ENCODE data around the gene ANKH. TPM values are rescaled to one million over a fixed set of nuclear protein-coding genes. Genes with fewer than 3 reads are reported as not detected.

ANKH gene
- total RNA-seq, 6 donors from 2014 or later, result 17.2 to 66.7 (median 24.5) TPM

DNA sequence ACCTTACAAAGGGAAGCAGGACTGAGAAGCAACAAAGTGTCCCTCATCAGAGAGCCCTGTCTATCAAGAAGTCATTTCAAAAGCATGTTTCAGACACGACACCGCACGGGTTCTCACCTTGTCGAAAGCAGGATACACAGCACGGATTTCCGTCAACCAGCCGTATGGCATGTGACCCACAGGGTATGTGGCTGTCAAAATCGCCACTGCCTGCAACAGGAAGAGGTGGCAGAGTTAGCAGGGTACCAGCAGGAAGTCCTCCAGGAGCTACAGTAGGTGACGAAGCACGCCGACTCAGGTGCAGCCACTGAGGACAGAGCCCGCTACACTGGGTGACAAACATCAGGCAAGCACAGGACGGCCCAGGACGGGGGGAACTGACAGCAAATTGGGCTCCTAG lies 125.8 kb downstream of the ANKH start:
- peak in 1 of 2 donors; percentile 27 for DNase-seq
- no peak overlapping the region for H3K27ac ChIP-seq
- H3K4me3 ChIP-seq, result no peak overlapping the region
- H3K9me3 ChIP-seq, result no peaks in the 10 kb centered on the region
- WGBS, 2 donors, result 92 to 97% methylated on average over 11 to 14 of the region's 14 CpGs
- H3K36me3 ChIP-seq, result peaks cover 2 to 40% (median 9%) of the 10 kb centered on the region in 4 donors
- no peaks in the 10 kb centered on the region for H3K4me1 ChIP-seq
- no peaks in the 10 kb centered on the region for H3K27me3 ChIP-seq
- no peak for ATAC-seq (ENCODE audit: low FRiP score in 2 of 2)
- TF ChIP-seq POLR2AphosphoS5 (IDR thresholded peaks at IDR 0.05), result no peak
- TF ChIP-seq POLR2A (IDR thresholded peaks at IDR 0.05), result no peak
- no peak for TF ChIP-seq CTCF (IDR thresholded peaks at IDR 0.05)
- TF ChIP-seq EP300 (IDR thresholded peaks at IDR 0.05), result no peak

DNA sequence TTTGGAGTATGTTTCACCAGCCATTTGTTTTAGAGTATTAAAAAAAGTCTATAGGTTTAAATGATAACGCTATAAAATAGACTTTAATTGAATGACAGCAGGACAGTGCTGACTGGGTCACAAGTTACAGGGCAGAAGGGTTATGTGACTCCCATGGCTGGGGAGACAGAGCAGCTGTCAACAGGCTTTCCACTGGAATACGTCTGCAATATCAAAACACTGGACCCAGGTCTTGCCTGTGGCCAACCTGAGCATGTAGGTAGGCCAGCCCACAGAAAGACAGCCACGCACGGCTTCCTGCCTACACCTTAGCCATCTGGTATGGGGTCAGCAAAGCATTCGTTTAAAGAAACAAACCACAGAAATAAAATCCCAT lies 126.4 kb downstream of the ANKH start:
- ATAC-seq (ENCODE audit: low FRiP score in 2 of 2) (no peak), DNase-seq (no peak)
- TF ChIP-seq CTCF (IDR thresholded peaks at IDR 0.05) (no peak), POLR2AphosphoS5 (IDR thresholded peaks at IDR 0.05) (no peak), POLR2A (IDR thresholded peaks at IDR 0.05) (no peak), EP300 (IDR thresholded peaks at IDR 0.05) (no peak)
- WGBS, 2 donors, result 88 to 93% methylated on average over 5 of the region's 5 CpGs
- Histone ChIP-seq H3K36me3 (peaks cover 2 to 40% (median 10%) of the 10 kb centered on the region in 4 donors), H3K4me3 (no peak overlapping the region), H3K27me3 (no peaks in the 10 kb centered on the region), H3K27ac (no peak overlapping the region), H3K9me3 (no peaks in the 10 kb centered on the region), H3K4me1 (no peaks in the 10 kb centered on the region)

GRCh38 chr5:14744296-14745187 lies 127.0 kb downstream of the ANKH start:
- WGBS, 2 donors, result 88 to 92% methylated on average over 13 to 14 of the region's 14 CpGs
- peak in 1 of 2 donors; percentile 49 for DNase-seq
- no peak for TF ChIP-seq EP300 (IDR thresholded peaks at IDR 0.05)
- TF ChIP-seq CTCF (IDR thresholded peaks at IDR 0.05), result no peak
- no peak for TF ChIP-seq POLR2AphosphoS5 (IDR thresholded peaks at IDR 0.05)
- TF ChIP-seq POLR2A (IDR thresholded peaks at IDR 0.05), result no peak
- Histone ChIP-seq H3K27ac (no peak overlapping the region), H3K27me3 (no peaks in the 10 kb centered on the region), H3K36me3 (peaks cover 2 to 38% (median 10%) of the 10 kb centered on the region in 4 donors), H3K4me3 (no peak overlapping the region), H3K9me3 (no peaks in the 10 kb centered on the region), H3K4me1 (no peaks in the 10 kb centered on the region)
- ATAC-seq (ENCODE audit: low FRiP score in 2 of 2), result no peak

DNA sequence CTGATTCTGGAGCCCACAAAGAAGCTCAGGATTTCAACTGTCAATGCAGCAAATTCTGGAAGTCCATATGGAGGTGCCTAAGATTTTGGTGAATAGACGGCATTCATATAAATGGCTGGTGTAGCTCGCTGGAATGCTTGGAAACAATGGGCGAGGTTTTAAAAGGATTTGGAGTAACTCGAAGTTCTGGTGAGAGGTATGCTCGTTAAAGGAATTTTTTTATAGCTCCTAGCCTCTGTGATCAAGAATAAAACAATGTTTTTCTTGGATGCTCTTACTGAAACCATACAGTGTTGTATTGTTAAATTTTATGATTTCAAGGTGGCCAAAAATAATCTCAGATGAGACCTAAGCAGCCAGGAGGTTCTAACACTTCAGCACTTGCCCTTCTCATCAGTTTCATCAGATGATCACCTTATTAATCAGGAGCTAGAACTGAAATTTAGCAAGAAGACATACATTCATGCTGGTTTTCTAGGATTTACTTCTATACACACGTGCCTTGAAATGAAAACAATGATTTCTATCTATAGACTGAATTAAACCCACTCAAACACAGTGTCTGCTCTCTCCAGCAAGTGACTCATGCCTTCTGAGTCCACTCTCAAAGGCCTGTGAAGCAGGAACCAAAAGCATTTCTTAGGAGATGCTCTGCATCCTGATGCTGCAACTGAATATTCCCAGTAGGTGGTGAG lies 127.8 kb downstream of the ANKH start:
- no peak overlapping the region for H3K27ac ChIP-seq
- WGBS, 2 donors, result 88 to 91% methylated on average over 6 of the region's 6 CpGs
- H3K4me3 ChIP-seq, result no peak overlapping the region
- H3K36me3 ChIP-seq, result peaks cover 2 to 38% (median 10%) of the 10 kb centered on the region in 4 donors
- TF ChIP-seq POLR2AphosphoS5 (IDR thresholded peaks at IDR 0.05) (no peak), EP300 (IDR thresholded peaks at IDR 0.05) (no peak), CTCF (IDR thresholded peaks at IDR 0.05) (no peak), POLR2A (IDR thresholded peaks at IDR 0.05) (no peak)
- no peak for DNase-seq
- no peaks in the 10 kb centered on the region for H3K9me3 ChIP-seq
- H3K4me1 ChIP-seq, result no peaks in the 10 kb centered on the region
- no peaks in the 10 kb centered on the region for H3K27me3 ChIP-seq
- no peak for ATAC-seq (ENCODE audit: low FRiP score in 2 of 2)
